Esophagus squamous epithelium (tissue), 5 donors: ENCODE results near the gene SGTA. TPM values are rescaled to one million over a fixed set of nuclear protein-coding genes. Genes with fewer than 3 reads are reported as not detected.

Experiments
- DNase-seq: peaks from one replicate; lab custom pipeline; 2025; lab: John Stamatoyannopoulos, UW
- H3K27ac ChIP-seq, 4 donors: fragments of 200-600 bp; sonication (generic); one replicate each; pipeline ENCODE4 v1.5.1; 2016 to 2019; ENCODE audit warnings: mild to moderate bottlenecking in 1 of 4
- H3K27me3 ChIP-seq, 4 donors: fragments of 200-600 bp; sonication (generic); 1 replicate in 3 of 4; 2 replicates in 1 of 4; pipeline versions ENCODE4 v1.5.1 to v1.6.0; 2017 to 2021; ENCODE audit warnings: antibody characterized with exemption in 1 of 4
- H3K36me3 ChIP-seq, 3 donors: fragments of 200-600 bp; sonication (generic); one replicate each; pipeline ENCODE4 v1.5.1; 2016 to 2019
- H3K4me1 ChIP-seq, 3 donors: fragments of 200-600 bp; sonication (generic); one replicate each; pipeline ENCODE4 v1.5.1; 2017 to 2019
- H3K4me3 ChIP-seq, 4 donors: fragments of 200-600 bp; sonication (generic); 1 replicate in 3 of 4; 2 replicates in 1 of 4; pipeline ENCODE4 v1.5.1; 2016 to 2019; ENCODE audit warnings: mild to moderate bottlenecking in 2 of 4, moderate library complexity in 1 of 4
- H3K9me3 ChIP-seq, 3 donors: fragments of 200-600 bp; sonication (generic); one replicate each; pipeline ENCODE4 v1.5.1; 2016 to 2019
- CTCF ChIP-seq, 6 experiments: fragments of 450-650 bp in 4 of 6; fragments of 200-600 bp in 2 of 6; sonication (generic) in 2 of 6; IDR thresholded peaks; one replicate each; pipeline ENCODE4 v1.5.1; 2016 to 2019; ENCODE audit warnings: antibody characterized with exemption in 6 of 6, mild to moderate bottlenecking in 4 of 6, moderate library complexity in 4 of 6
- POLR2A ChIP-seq, 4 donors: fragments of 450-650 bp; IDR thresholded peaks; one replicate each; pipeline ENCODE4 v1.6.1; 2017; ENCODE audit warnings: antibody characterized with exemption in 4 of 4, mild to moderate bottlenecking in 4 of 4, moderate library complexity in 3 of 4
- WGBS, 2 donors: methylation state at CpG; one replicate each; pipeline ENCODE4 v1.1.5; 2018; 5-methylcytosine and 5-hydroxymethylcytosine counted together
- intact Hi-C: fragments of 100-400 bp; cut with DNase I; formaldehyde crosslinking; loops from one replicate; pipeline ENCODE4 v1.15.0; 2022
- total RNA-seq, 4 donors: library from RNA; depleted of rRNA; stranded (reverse); fragments of >200 nt; gene quantifications; one replicate each; pipeline ENCODE4 v1.1.0, GENCODE V29; 2016
- donor health status: DM: yes; HTN: yes; CAD: no.

SGTA gene
- total RNA-seq, 4 donors from 2014 or later = 30.6 to 45.0 (median 42.8) TPM

- Histone ChIP-seq H3K36me3 (peaks cover under 1 to 35% (median 5%) of the 10 kb centered on the region in 3 donors), H3K4me1 (peaks cover 0 to 15% (median 4%) of the 10 kb centered on the region in 3 donors), H3K4me3 (no peak overlapping the region), H3K27ac (no peak overlapping the region), H3K9me3 (no peaks in the 10 kb centered on the region), H3K27me3 (no peaks in the 10 kb centered on the region)
- 79 to 99% methylated on average over 4 to 6 of the region's 15 CpGs for WGBS, 2 donors
- intact Hi-C loops = no loop called here
- TF ChIP-seq CTCF (IDR thresholded peaks at IDR 0.05) = no peak
- no peak for TF ChIP-seq POLR2A (IDR thresholded peaks at IDR 0.05)
- no peak for DNase-seq
Observed at GRCh38 chr19:2815923-2816322, 32.9 kb upstream of the SGTA start.

GRCh38 chr19:2815191-2815614 is 32.1 kb upstream of the SGTA start:
- peaks cover 0 to 8% (median 0%) of the 10 kb centered on the region in 3 donors for H3K4me1 ChIP-seq
- no peaks in the 10 kb centered on the region for H3K9me3 ChIP-seq
- no peak overlapping the region for H3K4me3 ChIP-seq
- peaks cover 5 to 42% (median 8%) of the 10 kb centered on the region in 3 donors for H3K36me3 ChIP-seq
- no peak for TF ChIP-seq CTCF (IDR thresholded peaks at IDR 0.05)
- TF ChIP-seq POLR2A (IDR thresholded peaks at IDR 0.05) = no peak
- intact Hi-C loops = no loop called here
- DNase-seq = no peak
- H3K27me3 ChIP-seq = no peaks in the 10 kb centered on the region
- H3K27ac ChIP-seq = no peak overlapping the region
- WGBS, 2 donors = 87 to 92% methylated on average over 2 to 6 of the region's 13 CpGs

GRCh38 chr19:2814426-2814825 is 31.4 kb upstream of the SGTA start:
- Histone ChIP-seq H3K4me3 (no peak overlapping the region), H3K27me3 (no peaks in the 10 kb centered on the region), H3K36me3 (peaks cover 10 to 50% (median 12%) of the 10 kb centered on the region in 3 donors), H3K27ac (no peak overlapping the region), H3K4me1 (peaks cover 0 to 4% (median 0%) of the 10 kb centered on the region in 3 donors), H3K9me3 (no peaks in the 10 kb centered on the region)
- TF ChIP-seq CTCF (IDR thresholded peaks at IDR 0.05) (no peak), POLR2A (IDR thresholded peaks at IDR 0.05) (no peak)
- WGBS, 2 donors = 93 to 94% methylated on average over 2 to 3 of the region's 11 CpGs
- no peak for DNase-seq
- intact Hi-C loops = no loop called here

DNA sequence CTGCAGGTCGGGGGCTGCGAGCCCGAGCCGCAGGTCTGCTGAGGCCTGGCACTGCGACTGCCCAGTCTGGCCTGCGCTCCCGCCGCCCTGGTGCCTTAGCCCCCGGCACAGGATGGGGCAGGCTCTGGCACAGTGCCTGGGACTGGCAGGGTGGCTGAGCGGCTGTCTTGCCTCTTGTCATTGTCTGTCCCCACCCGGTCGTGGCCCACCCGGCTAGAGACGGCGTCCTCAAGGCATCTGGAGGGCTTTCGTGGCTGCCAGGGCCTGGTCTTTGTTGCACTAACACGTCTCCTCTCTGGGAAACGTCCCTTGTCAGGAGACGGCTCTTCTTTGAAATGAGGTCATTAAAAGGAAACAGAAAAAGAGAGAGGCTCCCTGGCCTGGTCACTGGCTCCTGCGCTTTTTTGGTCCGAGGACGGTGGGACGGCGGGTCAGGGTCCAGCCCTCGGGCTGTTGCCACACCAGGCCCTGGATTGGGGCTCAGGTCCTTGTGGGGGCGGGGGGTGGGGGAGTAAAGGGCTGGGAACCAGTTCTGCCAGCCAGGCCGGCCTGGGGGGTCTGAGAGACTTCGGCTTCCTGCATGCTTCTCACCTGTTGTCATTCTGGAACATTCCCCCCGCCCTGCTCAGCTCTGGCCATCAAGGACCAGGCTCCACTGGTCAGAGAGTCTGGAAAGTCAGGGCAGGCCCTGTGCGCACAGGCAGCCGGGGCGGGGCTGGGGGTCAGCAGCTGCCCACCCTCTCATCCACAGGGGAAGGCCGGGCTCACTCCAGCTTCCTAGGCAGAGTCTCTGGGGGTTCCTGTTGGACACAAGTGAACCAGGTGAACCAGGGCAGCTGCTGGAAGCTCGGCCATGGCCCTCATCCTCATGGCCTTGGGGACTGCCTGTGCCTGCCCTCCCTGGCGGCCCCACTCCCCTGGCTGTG is 30.4 kb upstream of the SGTA start:
- 82 to 89% methylated on average over 5 to 7 of the region's 35 CpGs for WGBS, 2 donors
- Histone ChIP-seq H3K27me3 (no peaks in the 10 kb centered on the region), H3K36me3 (peaks cover 17 to 59% (median 18%) of the 10 kb centered on the region in 3 donors), H3K27ac (no peak overlapping the region), H3K4me3 (no peak overlapping the region), H3K4me1 (no peaks in the 10 kb centered on the region), H3K9me3 (no peaks in the 10 kb centered on the region)
- TF ChIP-seq CTCF (IDR thresholded peaks at IDR 0.05) = no peak
- TF ChIP-seq POLR2A (IDR thresholded peaks at IDR 0.05) = no peak
- intact Hi-C loops = no loop called here
- no peak for DNase-seq
